ENCODE measurements around the gene FLNC.

Gene FLNC

GRCh38 chr7:128883622-128884448 is 53.6 kb downstream of the FLNC start:
- peak; percentile 62 to 79 for DNase-seq

GRCh38 chr7:128884561-128885369 is 54.6 kb downstream of the FLNC start:
- no peak for DNase-seq

GRCh38 chr7:128885370-128886187 is 55.4 kb downstream of the FLNC start:
- DNase-seq = no peak

DNA sequence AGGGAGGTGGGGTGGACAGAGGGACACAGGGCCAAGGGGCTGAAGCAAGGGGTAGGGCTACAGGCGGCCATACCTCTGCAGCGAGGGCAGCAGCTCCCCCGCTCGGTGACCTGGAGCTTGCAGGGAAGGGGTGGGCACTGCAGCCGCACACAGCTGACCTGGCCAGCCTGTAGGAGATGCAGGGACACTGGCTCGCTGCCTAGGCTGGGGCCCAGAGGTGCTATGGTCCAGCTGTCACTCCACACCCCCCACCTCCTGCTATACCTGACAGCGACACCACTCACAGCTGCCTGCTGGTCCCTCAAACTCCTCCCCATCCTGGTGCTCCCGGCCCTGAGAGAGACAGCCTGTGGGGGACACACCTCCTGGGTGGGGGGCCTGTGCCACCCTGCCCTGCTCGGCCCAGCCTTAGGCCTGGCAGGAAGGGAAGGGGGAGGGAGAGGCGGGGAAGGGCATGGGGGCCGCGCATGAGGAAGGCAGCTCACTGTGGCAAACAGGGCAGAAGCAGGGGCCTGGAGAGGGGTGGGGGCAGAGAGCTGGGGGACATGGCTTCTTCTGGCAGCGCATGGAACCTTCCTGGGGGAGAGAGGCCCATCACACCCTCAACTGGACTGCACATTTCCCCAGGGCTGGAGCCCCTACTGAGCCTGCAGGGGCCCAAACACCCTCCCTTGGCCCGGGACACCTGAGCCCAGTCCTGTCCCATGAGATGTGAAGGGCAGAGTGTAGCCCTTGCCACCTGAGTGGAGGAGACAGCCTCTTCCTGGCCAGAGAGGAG is 56.4 kb downstream of the FLNC start:
- no peak for DNase-seq

DNA sequence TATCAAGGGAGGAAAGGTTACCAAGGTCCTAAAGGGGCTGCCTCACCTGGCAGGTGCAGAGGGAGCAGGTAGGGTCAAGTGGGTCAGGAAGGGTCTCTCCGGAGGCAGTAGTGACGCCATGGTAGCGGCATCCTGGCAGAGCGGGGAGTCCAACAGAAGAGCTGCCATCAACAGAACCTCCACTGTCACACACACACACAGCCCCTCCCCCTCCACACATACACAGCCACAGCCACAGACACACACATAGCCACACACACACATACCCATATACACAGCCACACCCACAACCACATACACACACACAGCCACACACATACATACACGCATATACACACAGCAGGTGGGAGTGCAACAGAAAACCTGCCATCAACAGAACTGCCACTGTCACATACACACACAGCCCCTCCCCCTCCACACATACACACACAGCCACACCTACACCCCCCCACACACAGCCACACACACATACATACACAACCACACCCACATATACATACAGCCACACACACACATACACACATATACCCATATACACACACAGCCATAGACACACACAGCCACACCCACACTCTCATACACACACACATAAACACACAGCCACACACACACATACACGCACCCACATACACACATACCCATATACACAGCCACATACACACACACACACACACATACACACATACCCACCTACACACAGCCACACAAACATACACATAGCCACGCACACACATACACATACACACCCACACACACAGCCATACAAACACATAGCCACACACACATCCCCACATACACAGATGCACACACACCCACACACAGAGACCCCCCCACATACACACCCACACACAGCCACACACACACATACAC is 57.2 kb downstream of the FLNC start:
- DNase-seq = no peak

DNA sequence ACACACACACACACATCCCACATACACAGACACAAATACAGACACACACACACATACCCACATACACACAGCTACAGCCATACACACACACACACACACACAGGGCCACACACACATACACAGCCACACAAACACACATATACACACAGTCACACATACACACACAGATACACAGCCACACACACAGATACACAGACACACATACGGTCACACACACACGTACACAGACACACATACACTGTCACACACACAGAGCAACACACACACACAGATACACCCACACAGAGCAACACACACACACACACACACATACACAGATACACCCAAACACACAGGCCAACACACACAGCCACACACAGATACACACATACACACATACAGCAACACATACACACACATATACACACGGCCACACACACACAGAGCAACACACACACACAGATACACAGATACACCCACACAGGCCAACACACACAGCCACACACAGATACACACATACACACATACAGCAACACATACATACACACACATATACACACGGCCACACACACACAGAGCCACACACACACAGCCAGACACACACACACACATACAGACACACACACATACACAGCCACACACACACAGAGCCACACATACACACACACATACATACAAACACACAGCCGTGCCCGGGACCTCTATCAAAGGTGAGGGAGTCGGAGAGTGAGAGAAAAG is 58.0 kb downstream of the FLNC start:
- DNase-seq = no peak

DNA sequence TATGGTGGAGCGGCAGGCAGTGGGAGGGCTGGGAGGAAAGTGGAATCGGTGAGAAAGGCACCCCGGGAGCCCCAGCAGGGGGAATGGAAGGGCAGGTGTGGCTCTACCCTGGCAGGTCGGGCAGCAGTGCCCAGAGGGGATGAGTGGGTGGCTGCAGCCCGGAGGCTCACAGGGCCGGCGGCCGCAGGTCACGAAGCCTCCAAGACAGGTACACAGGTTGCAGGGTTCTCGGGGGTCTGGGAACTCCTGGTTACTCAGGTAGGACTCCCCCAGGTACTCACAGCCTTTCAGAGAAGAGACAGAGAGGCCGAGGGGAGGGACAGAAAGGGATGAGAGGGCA is 58.5 kb downstream of the FLNC start:
- no peak for DNase-seq

- DNase-seq = no peak
These were observed 58.9 kb downstream of the FLNC start for GRCh38 chr7:128889121-128889520.

DNA sequence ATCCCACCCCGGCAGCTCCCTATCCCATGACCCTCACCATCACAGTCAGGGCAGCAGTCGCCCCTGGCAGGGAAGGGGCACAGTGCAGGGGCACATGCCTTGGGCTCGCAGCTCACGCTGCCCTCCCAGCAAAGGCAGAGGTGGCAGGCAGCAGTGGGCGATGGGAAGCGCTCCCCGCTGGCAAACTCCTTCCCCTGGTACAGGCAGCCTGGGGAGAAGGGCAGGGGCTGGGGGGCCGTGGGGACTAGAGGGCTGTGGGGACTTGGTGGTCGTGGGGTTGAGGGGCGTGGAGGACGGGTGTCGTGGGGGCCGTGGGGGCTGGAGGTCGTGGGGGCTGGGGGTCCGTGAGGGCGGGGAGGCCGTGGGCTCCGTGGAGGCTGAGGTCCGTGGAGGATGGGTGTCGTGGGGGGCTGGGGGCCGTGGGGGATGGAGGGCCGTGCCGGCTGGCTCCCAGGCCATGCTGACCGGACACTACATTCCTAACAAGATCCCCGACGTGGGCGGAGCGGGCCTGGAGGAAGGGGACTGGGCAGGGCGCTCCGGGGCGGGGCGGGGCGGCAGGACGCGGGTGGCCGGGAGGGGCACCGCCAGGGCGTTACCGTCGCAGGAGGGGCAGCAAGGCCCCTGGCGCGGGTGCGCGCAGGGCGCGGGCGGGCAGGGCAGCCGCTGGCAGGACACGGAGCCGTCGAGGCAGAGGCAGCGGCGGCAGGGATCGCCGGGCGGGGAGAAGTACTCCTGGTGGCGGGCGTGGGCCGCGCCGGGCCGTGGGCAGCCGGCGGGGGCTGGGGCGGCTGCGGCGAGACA is 60.3 kb downstream of the FLNC start:
- DNase-seq = no peak

DNA sequence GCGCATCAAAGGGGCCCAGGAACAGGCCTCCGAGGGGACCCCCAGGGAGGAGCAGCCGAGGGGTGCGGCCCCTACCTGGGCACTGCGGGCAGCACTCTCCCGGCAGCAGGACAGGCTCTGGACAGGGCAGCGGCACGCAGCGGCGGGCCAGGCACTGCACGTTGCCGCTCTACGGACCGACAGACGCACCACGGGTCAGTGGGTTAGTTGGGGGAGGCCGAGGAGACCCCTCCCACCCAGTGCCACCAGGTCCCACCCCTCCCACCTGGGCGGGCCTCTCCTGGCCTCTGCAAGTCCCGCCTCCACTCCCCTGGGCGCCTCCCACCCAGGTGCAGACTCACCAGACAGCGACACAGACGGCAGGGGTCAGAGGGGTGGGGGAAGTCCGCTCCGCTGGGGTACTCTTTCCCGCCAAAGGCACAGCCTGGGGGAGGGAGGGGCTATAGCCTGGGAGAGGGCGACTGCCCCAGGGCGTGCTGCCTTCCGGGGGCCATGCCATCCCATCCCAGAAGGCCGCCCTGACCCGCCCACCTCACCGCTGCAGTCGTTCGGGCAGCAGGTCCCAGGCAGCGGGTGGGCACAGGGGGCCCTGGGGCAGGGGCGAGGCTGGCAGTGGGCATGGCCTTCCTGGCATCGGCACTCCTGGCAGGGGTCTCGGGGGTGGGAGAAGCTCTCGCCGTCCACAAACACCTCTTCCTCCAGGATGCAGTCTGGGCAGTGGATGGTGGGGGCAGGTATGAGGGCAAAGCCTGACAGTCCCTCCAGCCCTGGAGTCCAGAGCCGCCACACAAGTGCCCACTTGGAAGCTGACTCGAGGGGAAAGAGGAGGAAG is 61.1 kb downstream of the FLNC start:
- no peak for DNase-seq

DNA sequence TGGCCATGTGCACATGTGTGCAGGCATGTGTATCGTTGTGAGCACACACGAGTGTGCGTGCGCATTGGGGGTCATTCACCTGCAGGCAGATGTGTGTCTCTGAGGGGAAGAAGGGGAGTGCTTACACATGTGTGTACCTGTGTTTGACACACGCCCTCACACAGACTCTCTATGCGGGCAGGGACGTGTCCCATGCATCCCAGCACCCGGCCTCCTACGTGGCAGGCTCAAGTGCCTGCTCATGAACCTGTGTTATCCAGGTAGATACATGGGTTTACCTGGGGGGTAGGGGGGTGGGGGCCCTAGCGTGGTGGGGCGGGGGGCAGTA is 61.7 kb downstream of the FLNC start:
- DNase-seq = no peak

- DNase-seq = no peak
These were observed 62.5 kb downstream of the FLNC start for GRCh38 chr7:128892521-128893250.

DNA sequence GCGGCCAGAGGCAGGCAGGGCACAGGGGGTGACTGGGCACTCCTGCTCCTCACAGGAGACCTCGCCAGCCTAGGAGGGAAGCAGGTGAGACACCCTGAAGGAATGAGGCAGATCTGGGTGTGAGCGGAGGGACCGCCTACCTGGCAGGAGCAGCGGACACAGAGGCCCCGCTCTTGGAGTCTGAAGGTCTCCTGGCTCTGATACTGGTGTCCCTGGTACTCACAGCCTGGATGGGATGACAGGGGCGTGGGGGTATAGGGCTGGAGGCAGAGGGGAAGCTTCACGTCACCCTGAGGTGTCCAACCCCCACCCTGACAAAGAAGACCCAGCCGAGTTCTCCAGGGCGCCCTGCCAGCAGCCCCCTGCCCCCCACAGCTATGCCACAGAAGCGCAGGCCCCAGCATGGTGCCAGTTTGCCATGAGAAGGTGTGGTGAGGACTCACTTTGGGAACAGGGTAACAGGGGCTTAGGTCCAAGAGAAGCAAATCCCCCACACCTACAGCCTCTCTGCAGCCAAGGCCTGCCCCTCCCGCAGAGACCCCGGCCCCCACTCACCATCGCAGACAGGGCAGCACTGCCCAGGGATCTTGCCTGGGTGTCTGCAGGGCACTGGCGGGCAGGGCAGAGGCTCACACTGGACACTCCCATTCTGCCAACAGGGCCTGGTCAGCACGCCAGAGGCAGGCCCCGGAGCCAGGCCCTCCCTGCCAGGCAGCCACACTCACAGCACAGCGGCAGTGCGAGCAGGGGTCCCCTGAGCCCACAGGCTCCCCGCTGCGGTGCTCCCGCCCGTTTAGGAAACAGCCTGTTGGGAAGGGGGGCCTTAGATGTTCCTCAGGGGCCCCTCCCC is 63.3 kb downstream of the FLNC start:
- no peak for DNase-seq

GRCh38 chr7:128894101-128894440 is 63.9 kb downstream of the FLNC start:
- DNase-seq = no peak

- no peak for DNase-seq
These were observed 65.1 kb downstream of the FLNC start for GRCh38 chr7:128895320-128895719.

DNA sequence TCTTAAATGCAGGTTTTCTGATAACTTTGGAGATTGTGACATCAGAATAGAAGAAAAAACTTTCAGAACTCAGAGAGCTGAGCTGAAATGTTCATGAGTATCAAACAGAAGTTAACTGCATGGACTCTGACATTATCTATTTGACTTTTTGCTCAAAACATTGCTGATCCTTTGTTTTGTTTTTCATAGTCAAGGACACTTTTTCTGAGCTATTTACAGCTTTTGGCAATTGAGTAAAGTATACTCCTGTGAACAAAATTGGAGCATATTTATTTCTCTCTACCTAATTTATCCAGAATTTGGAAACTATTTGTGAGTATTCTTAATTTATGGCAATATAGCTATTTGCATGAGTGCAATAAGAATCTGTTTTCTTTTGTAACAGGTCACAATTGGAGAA is 69.2 kb downstream of the FLNC start:
- no peak for DNase-seq

GRCh38 chr7:128900237-128900636 is 70.0 kb downstream of the FLNC start:
- DNase-seq = no peak

Data from NCI-H1930 (cell line).